Prostate gland (tissue), 2 donors: ENCODE data around the gene VRK3. TPM values are rescaled to one million over a fixed set of nuclear protein-coding genes. Genes with fewer than 3 reads are reported as not detected.

Source experiments
- DNase-seq: peaks from one replicate; pipeline ENCODE4 v3.0.0-alpha.2; 2019; ENCODE audit warnings: low spot score
- H3K27ac ChIP-seq, 2 donors: fragments of 200-600 bp; sonication (generic); 2 replicates each; pipeline ENCODE4 v1.5.1; 2017 to 2019
- H3K27me3 ChIP-seq: fragments of 200-600 bp; sonication (generic); replicated peaks from 2 replicates; pipeline ENCODE4 v1.5.1; 2019; ENCODE audit not compliant: insufficient read depth
- H3K36me3 ChIP-seq, 2 donors: fragments of 200-600 bp; sonication (generic); 1 replicate in 1 of 2; 2 replicates in 1 of 2; pipeline versions ENCODE4 v1.5.1 to v1.8.1; 2017 to 2019
- H3K4me1 ChIP-seq: fragments of 200-600 bp; sonication (generic); replicated peaks from 2 replicates; pipeline ENCODE4 v1.5.1; 2019
- H3K4me3 ChIP-seq, 2 donors: fragments of 200-600 bp; sonication (generic); 2 replicates each; pipeline ENCODE4 v1.5.1; 2017 to 2019
- H3K9me3 ChIP-seq: fragments of 200-600 bp; sonication (generic); 2 replicates; pipeline ENCODE4 v1.5.1; 2017
- POLR2A ChIP-seq: fragments of 450-650 bp; IDR thresholded peaks from one replicate; pipeline ENCODE4 v1.6.1; 2016; ENCODE audit warnings: antibody characterized with exemption, mild to moderate bottlenecking
- POLR2AphosphoS5 ChIP-seq: sonication (generic); formaldehyde crosslinking; IDR thresholded peaks from one replicate; pipeline ENCODE4 v1.6.1; 2017; ENCODE audit warnings: antibody characterized with exemption
- WGBS: methylation state at CpG from one replicate; pipeline ENCODE4 v1.1.5; 2018; 5-methylcytosine and 5-hydroxymethylcytosine counted together
- intact Hi-C: fragments of 100-400 bp; cut with DNase I; formaldehyde crosslinking; loops from one replicate; pipeline ENCODE4 v1.14.2; 2022
- total RNA-seq, 2 donors: library from RNA; depleted of rRNA; stranded (reverse); fragments of >200 nt; gene quantifications; one replicate each; pipeline ENCODE4 v1.1.0, GENCODE V29; 2016
- TF ChIP-seq, protein P1 (sequence below), 4 experiments: fragments of 200-600 bp in 2 of 4; fragments of 450-650 bp in 2 of 4; sonication (generic) in 2 of 4; IDR thresholded peaks; 1 replicate in 3 of 4; 2 replicates in 1 of 4; pipeline ENCODE4 v1.5.1; 2016 to 2019; ENCODE audit warnings: antibody characterized with exemption in 4 of 4, mild to moderate bottlenecking in 2 of 4, moderate library complexity in 2 of 4

Gene VRK3
- total RNA-seq, 2 donors from 2014 or later = 47.8 to 76.5 TPM

DNA sequence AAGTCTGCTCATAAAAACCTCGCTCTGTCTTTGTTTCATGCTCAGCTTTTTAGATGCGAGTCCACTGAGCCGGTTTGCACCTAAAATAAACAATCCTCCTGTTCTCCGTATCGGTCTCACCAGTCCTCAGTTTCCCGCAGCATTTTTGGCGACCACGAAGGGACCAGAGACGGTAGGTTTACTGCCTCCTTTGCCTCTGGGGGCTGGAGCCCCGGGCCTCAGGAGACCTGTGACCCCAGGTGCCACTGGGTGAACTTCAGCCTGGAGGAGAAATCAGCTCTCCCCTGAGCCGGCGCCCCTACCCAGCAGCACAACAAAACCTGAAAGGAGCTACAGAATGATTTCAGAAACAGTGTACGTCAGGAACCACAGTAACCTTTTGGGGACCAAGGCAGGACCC lies 72.3 kb downstream of the VRK3 start:
- no peaks in the 10 kb centered on the region for H3K4me1 ChIP-seq
- H3K27ac ChIP-seq = no peak overlapping the region
- TF ChIP-seq POLR2A (no peak), POLR2AphosphoS5 (no peak)
- TF ChIP-seq, protein P1, sequence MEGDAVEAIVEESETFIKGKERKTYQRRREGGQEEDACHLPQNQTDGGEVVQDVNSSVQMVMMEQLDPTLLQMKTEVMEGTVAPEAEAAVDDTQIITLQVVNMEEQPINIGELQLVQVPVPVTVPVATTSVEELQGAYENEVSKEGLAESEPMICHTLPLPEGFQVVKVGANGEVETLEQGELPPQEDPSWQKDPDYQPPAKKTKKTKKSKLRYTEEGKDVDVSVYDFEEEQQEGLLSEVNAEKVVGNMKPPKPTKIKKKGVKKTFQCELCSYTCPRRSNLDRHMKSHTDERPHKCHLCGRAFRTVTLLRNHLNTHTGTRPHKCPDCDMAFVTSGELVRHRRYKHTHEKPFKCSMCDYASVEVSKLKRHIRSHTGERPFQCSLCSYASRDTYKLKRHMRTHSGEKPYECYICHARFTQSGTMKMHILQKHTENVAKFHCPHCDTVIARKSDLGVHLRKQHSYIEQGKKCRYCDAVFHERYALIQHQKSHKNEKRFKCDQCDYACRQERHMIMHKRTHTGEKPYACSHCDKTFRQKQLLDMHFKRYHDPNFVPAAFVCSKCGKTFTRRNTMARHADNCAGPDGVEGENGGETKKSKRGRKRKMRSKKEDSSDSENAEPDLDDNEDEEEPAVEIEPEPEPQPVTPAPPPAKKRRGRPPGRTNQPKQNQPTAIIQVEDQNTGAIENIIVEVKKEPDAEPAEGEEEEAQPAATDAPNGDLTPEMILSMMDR (IDR thresholded peaks at IDR 0.05) = no peak
- no peaks in the 10 kb centered on the region for H3K9me3 ChIP-seq
- 60% methylated on average over 13 of the region's 13 CpGs for WGBS
- H3K4me3 ChIP-seq = no peak overlapping the region
- no peaks in the 10 kb centered on the region for H3K36me3 ChIP-seq
- intact Hi-C loops = no loop called here
- no peaks in the 10 kb centered on the region for H3K27me3 ChIP-seq
- no peak for DNase-seq

DNA sequence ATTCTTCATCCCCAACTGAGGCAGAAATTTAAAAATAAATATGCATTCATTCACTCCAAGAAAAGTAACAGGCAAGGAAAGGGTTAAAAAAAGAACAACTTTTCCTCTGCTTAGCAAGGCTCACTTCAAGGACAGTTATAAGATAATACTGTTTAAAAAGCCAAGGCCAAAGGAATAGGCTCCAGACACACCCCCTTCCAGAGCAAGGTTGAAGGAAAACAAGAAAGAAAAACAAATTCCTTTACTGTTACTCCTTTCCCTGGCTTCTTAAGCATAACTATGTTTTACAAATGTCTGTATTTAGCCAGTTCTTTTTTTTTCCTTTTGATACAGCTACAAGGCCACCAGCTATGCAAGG lies 72.7 kb downstream of the VRK3 start:
- Histone ChIP-seq H3K27me3 (no peaks in the 10 kb centered on the region), H3K4me1 (no peaks in the 10 kb centered on the region), H3K9me3 (no peaks in the 10 kb centered on the region), H3K36me3 (no peaks in the 10 kb centered on the region), H3K27ac (no peak overlapping the region), H3K4me3 (no peak overlapping the region)
- no peak for DNase-seq
- intact Hi-C loops = no loop called here
- TF ChIP-seq POLR2A = no peak
- TF ChIP-seq, protein P1 (IDR thresholded peaks at IDR 0.05) = no peak
- TF ChIP-seq POLR2AphosphoS5 = no peak

DNA sequence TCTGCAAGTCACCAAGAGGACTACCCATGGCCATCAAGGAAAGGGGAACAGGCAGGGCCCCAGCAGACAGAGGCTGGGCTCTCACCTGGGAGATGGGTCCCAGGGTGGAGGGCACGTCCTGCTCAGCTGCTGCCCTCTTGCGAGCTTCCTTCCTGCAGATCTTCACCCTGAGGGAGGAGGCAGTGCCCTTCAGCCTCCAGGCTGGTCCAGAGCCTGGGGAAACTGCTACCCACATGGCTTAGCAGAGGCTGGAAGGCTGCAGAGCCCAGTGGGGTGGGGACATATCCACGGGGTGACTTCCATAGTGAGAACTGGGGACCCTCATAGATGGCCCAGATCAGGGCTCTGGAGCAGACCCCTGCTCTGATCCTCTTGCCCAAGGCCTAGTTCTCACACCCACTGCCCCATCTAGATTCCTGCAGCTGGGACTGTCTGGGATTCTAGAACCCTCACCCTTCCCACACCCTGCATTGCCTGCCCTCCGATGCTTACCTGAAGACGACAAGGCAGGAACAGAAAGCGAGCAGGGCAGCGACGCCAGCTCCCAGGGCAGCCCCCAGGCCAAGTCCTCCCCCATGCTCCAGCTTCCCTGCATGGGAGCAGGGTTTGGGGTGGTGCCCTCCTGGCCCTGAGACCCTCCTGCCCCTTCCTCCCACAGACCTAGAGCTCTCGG lies 73.2 kb downstream of the VRK3 start:
- no peak for DNase-seq
- intact Hi-C loops = no loop called here
- H3K9me3 ChIP-seq = no peaks in the 10 kb centered on the region
- TF ChIP-seq POLR2A (no peak), POLR2AphosphoS5 (no peak)
- TF ChIP-seq, protein P1 (IDR thresholded peaks at IDR 0.05) = no peak
- no peaks in the 10 kb centered on the region for H3K27me3 ChIP-seq
- no peak overlapping the region for H3K27ac ChIP-seq
- 92% methylated on average over 9 of the region's 9 CpGs for WGBS
- H3K36me3 ChIP-seq = no peaks in the 10 kb centered on the region
- no peaks in the 10 kb centered on the region for H3K4me1 ChIP-seq
- no peak overlapping the region for H3K4me3 ChIP-seq

DNA sequence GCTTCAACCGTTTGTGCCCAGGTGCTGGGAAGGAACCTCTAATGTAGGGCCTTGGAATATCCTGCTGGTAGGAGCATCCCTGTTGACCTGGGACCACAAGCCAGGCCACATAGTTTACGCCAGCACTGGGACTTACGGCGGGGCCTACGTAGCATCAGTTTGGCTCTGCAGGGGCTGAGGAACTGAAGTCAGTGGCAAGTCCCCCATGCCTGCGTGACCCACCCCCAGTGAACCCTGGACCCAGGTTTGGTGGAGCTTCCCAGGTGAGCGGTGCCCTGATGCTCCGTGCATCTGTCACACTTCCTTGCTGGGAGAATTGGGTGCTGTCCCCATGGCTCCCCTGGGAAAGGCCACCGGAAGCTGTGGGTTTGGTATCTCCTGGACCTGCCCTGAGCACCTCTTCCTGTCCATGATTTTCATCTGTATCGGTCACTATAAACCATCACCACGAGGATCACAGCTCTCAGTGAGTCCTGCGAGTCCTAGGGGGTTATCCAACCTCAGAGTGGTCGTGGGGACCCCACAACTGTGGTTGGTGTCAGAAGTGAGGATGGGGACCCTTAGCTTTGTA lies 74.1 kb downstream of the VRK3 start:
- H3K9me3 ChIP-seq = no peaks in the 10 kb centered on the region

More for the DNA sequence above, 74.1 kb downstream of the VRK3 start:
- 94% methylated on average over 13 of the region's 13 CpGs for WGBS
- H3K27ac ChIP-seq = no peak overlapping the region
- H3K36me3 ChIP-seq = no peaks in the 10 kb centered on the region
- intact Hi-C loops = no loop called here
- no peaks in the 10 kb centered on the region for H3K27me3 ChIP-seq
- no peak overlapping the region for H3K4me3 ChIP-seq
- H3K4me1 ChIP-seq = no peaks in the 10 kb centered on the region
- no peak for DNase-seq
- TF ChIP-seq, protein P1 (IDR thresholded peaks at IDR 0.05) = no peak
- TF ChIP-seq POLR2AphosphoS5 (no peak), POLR2A (no peak)
